Aorta (tissue), 5 donors: Measurements from ENCODE around the gene SOST. TPM values are rescaled to one million over a fixed set of nuclear protein-coding genes. Genes with fewer than 3 reads are reported as not detected.
A peak's percentile ranks its signal among the peaks of the same experiment; 100 is the strongest.

Experiments
- ATAC-seq: fragments of 200-7000 bp; cut with Tn5 transposase; one replicate; pipeline ENCODE4 v1.9.1; 2022; ENCODE audit warnings: moderate library complexity; ENCODE audit not compliant: low FRiP score
- DNase-seq, 2 donors: peaks; one replicate each; pipeline ENCODE4 v3.0.0-alpha.2; 2020
- H3K27ac ChIP-seq, 2 donors: one replicate each; pipeline ENCODE4 v1.5.1; 2013; ENCODE audit warnings: low read length in 2 of 2, mild to moderate bottlenecking in 2 of 2, moderate library complexity in 2 of 2, control low read depth in 1 of 2, inconsistent platforms in 1 of 2, low read depth in 1 of 2
- H3K27me3 ChIP-seq, 2 donors: one replicate each; pipeline ENCODE4 v1.6.1; 2013; ENCODE audit warnings: control low read depth in 1 of 2, low read length in 1 of 2, mild to moderate bottlenecking in 1 of 2, moderate library complexity in 1 of 2; ENCODE audit not compliant: insufficient read depth in 2 of 2, control insufficient read depth in 1 of 2
- H3K36me3 ChIP-seq, 2 donors: one replicate each; pipeline ENCODE4 v1.6.1; 2013; ENCODE audit warnings: control low read depth in 1 of 2, low read length in 1 of 2, mild to moderate bottlenecking in 1 of 2; ENCODE audit not compliant: insufficient read depth in 2 of 2, control insufficient read depth in 1 of 2
- H3K4me1 ChIP-seq, 2 donors: one replicate each; pipeline ENCODE4 v1.6.1; 2013; ENCODE audit warnings: low read length in 2 of 2, control low read depth in 1 of 2, mild to moderate bottlenecking in 1 of 2, moderate library complexity in 1 of 2; ENCODE audit not compliant: insufficient read depth in 2 of 2, control insufficient read depth in 1 of 2
- H3K4me3 ChIP-seq, 2 donors: one replicate each; pipeline ENCODE4 v1.5.1; 2013; ENCODE audit warnings: low read length in 2 of 2, control low read depth in 1 of 2, mild to moderate bottlenecking in 1 of 2
- H3K9me3 ChIP-seq: one replicate; pipeline ENCODE4 v1.6.1; 2013; ENCODE audit warnings: mild to moderate bottlenecking, low read length; ENCODE audit not compliant: control insufficient read depth
- WGBS, 2 donors: extraction: QIAGEN DNeasy Blood & Tissue Kit; methylation state at CpG; one replicate each; pipeline ENCODE4 v1.1.7; 2013; 5-methylcytosine and 5-hydroxymethylcytosine counted together
- intact Hi-C, 2 donors: fragments of 100-400 bp; cut with DNase I; formaldehyde crosslinking; loops; one replicate each; pipeline versions ENCODE4 v1.14.2 to v1.15.0; 2022
- polyA plus RNA-seq, 2 donors: library from polyadenylated mRNA; stranded (reverse); fragments of 200-250 nt; gene quantifications; one replicate each; pipeline ENCODE4 v1.2.3, GENCODE V29; 2013
- total RNA-seq, 2 donors: library from RNA; stranded (reverse); fragmentation: NEBNext Ultra II Directional; extraction: Animal tissue kit (Norgen Biotek cat#: 25700); gene quantifications; one replicate each; pipeline ENCODE4 v1.2.1, GENCODE V29; 2021
- donor health status: healthy with polysubstance abuse.
- donor health status: Bipolar disorder and iron deficiency.
- donor health status: DM: no; HTN: no; CAD: no.
- donor health status: DM: no; HTN: no; CAD: no.
- donor health status: DM: yes; HTN: yes; CAD: no.

The SOST gene
- total and polyA plus RNA-seq, 4 donors = 4.8 to 34.3 (median 19.9) TPM

DNA sequence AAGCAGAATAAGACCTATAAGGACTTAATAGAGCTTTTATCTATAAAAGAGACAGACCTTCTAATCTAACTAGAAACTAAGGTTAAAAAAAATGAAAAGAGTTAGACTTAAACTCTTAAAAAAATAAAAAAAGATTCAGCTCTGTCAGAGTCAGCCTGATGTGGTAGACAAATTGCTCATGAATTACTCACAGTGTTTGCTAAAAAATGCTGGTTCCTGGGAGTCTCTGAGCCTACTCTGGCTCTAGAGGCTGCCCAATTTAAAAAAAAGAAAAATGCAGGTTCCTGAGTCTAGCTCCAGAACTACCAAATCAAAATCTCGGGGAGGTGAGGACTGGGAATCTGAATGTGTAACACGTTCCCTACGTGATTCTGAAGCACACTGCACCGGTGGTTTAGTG is 18.1 kb downstream of the SOST start:
- DNase-seq = no peak
- Histone ChIP-seq H3K27ac (no peak overlapping the region), H3K4me1 (no peaks in the 10 kb centered on the region), H3K9me3 (no peaks in the 10 kb centered on the region), H3K27me3 (no peaks in the 10 kb centered on the region), H3K36me3 (no peaks in the 10 kb centered on the region), H3K4me3 (no peak overlapping the region)
- intact Hi-C loops = no loop called here
- 10 to 15% methylated on average over 4 of the region's 4 CpGs for WGBS, 2 donors
- ATAC-seq = no peak

DNA sequence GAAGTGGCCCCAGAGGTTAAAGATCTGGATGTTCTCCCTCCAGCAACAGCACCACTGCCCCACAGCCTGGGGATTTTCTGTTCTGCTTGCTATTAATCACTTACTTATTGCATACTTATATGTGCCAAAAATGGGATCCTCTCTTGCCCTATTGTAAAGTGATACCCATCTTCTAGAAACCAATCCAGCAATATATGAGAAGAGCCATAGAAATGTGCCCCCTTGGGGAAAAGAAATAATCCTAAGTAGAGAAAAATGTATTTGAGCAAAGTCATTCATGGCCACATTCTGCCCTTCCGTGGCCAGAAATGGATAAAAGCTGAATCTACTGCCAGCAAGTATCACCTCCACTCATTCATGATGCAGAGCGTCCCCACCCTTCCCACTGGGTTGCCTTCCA is 20.9 kb downstream of the SOST start:
- peaks cover 0 to 3% of the 10 kb centered on the region in 2 donors for H3K4me1 ChIP-seq
- no peak overlapping the region for H3K4me3 ChIP-seq
- ATAC-seq = no peak
- 78 to 86% methylated on average over 2 of the region's 2 CpGs for WGBS, 2 donors
- no peak for DNase-seq
- no peaks in the 10 kb centered on the region for H3K27me3 ChIP-seq
- H3K36me3 ChIP-seq = no peaks in the 10 kb centered on the region
- no peak overlapping the region for H3K27ac ChIP-seq
- H3K9me3 ChIP-seq = no peaks in the 10 kb centered on the region
- intact Hi-C loops = no loop called here

DNA sequence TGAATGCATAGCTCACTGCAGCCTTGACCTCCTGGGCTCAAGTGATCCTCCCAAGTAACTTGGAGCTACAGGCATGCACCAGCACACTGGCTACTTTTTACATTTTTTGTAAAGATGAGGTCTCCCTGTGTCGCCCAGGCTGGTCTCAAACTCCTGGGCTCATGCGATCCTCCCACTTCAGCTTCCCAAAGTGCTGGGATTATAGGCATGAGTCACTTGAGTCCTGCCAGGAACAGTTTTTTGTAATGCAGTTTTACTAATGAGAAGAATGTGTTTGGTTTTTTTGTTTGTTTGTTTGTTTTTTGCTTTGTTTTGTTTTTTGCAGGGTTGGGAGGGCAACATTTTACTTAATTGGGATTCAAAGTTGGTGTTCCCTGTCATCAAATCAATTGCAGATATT is 22.2 kb downstream of the SOST start:
- Histone ChIP-seq H3K36me3 (no peaks in the 10 kb centered on the region), H3K27me3 (no peaks in the 10 kb centered on the region), H3K9me3 (no peaks in the 10 kb centered on the region), H3K27ac (no peak overlapping the region), H3K4me1 (peaks cover 0 to 3% of the 10 kb centered on the region in 2 donors), H3K4me3 (no peak overlapping the region)
- ATAC-seq = no peak
- intact Hi-C loops = no loop called here
- 88 to 90% methylated on average over 2 of the region's 2 CpGs for WGBS, 2 donors
- no peak for DNase-seq

DNA sequence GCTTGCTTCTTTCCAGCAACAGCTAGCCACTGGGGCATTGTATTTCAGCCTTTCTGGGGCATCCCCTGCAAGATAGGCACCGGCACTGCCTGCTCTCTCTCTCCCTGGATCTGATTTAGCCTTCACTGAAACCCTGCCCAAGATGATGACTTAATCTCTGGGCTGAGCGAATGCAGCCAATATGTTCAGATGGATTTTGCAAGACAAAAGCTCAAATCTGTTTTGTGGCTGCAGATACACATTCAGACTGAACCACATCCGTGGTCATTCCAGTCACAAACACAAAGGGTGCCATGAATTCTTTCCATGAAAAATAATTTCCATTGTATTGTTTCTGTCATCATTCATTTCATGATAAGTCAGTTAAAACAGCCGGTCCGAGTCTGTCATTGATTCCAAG is 24.2 kb downstream of the SOST start:
- H3K4me3 ChIP-seq = no peak overlapping the region
- intact Hi-C loops = no loop called here
- no peaks in the 10 kb centered on the region for H3K27me3 ChIP-seq
- DNase-seq (no peak), ATAC-seq (peak; percentile 56)
- no peaks in the 10 kb centered on the region for H3K36me3 ChIP-seq
- H3K9me3 ChIP-seq = no peaks in the 10 kb centered on the region
- 4 to 6% methylated on average over 5 of the region's 5 CpGs for WGBS, 2 donors
- peaks cover 0 to 3% of the 10 kb centered on the region in 2 donors for H3K4me1 ChIP-seq
- no peak overlapping the region for H3K27ac ChIP-seq

DNA sequence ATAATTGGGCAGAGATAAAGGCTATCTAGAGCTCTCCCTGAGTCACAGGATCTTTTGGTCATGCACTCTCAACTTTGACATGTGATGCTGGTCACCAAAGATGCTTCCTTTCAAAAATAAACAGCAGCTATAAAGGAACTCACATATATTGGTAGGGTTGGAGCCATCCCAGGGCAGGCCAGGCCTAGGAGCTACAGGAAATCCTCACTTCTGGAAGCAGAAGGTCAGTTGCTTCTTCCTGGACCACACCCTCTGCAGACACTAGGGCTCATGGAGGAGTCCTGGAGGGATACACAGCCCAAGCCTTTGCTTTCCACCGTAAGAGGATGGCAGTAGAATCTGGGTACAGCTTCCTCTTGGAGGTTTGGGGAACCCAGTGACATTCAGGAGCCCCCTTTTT is 24.6 kb downstream of the SOST start:
- no peak for ATAC-seq
- 21 to 38% methylated on average over 1 of the region's 1 CpG for WGBS, 2 donors
- Histone ChIP-seq H3K36me3 (no peaks in the 10 kb centered on the region), H3K27me3 (no peaks in the 10 kb centered on the region), H3K4me1 (peaks cover 0 to 3% of the 10 kb centered on the region in 2 donors), H3K4me3 (no peak overlapping the region), H3K9me3 (no peaks in the 10 kb centered on the region), H3K27ac (no peak overlapping the region)
- intact Hi-C loops = no loop called here
- DNase-seq = no peak

DNA sequence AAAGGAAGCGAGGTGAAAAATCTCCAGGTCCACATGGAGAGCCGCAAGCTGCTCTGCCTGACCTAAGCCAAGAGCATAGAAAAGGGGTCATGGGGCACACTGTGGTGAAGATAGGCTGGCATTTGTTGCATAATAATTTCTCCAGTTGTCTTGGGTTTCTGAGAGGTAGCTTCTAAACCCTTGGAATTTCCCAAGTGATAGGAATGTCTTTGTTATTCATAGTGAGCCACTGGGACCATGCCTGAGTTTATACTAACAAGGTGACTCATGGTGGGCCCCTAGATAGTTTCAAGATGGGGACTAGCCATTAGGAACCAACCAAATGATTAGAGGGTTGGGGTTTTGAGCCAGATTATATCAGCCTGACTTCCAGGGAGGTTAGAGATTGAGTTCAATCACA is 25.6 kb downstream of the SOST start:
- ATAC-seq = no peak
- 98% methylated on average over 2 of the region's 2 CpGs for WGBS, 2 donors

DNA sequence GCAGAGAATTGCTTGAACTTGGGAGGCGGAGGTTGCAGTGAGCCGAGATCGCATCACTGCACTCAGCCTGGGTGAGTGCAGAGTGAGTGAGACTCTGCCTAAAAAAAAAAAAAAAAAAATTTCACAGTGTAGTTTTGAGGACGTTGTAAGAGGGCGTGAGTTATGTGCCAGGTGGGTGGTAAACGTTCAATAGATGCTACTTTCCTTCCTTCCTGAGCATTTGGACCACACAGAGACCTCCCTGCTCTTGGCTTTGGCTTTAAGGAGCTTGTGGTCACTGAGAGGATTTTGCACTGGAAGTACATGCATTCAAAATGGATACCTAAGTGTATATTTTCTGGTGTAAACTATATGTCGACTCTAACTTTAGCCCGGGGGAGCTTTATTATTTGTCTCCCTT is 30.5 kb downstream of the SOST start:
- DNase-seq (no peak), ATAC-seq (no peak)
- H3K36me3 ChIP-seq = no peaks in the 10 kb centered on the region
- no peaks in the 10 kb centered on the region for H3K9me3 ChIP-seq
- H3K4me1 ChIP-seq = peaks cover 0 to 3% of the 10 kb centered on the region in 2 donors
- 91% methylated on average over 8 of the region's 8 CpGs for WGBS, 2 donors
- H3K4me3 ChIP-seq = no peak overlapping the region
- intact Hi-C loops = no loop called here
- no peak overlapping the region for H3K27ac ChIP-seq
- no peaks in the 10 kb centered on the region for H3K27me3 ChIP-seq

More for the DNA sequence above, 25.6 kb downstream of the SOST start:
- intact Hi-C loops = no loop called here
- H3K27ac ChIP-seq = no peak overlapping the region
- H3K36me3 ChIP-seq = no peaks in the 10 kb centered on the region
- H3K9me3 ChIP-seq = no peaks in the 10 kb centered on the region
- H3K4me1 ChIP-seq = peaks cover 0 to 3% of the 10 kb centered on the region in 2 donors
- no peak for DNase-seq
- no peak overlapping the region for H3K4me3 ChIP-seq
- H3K27me3 ChIP-seq = no peaks in the 10 kb centered on the region

DNA sequence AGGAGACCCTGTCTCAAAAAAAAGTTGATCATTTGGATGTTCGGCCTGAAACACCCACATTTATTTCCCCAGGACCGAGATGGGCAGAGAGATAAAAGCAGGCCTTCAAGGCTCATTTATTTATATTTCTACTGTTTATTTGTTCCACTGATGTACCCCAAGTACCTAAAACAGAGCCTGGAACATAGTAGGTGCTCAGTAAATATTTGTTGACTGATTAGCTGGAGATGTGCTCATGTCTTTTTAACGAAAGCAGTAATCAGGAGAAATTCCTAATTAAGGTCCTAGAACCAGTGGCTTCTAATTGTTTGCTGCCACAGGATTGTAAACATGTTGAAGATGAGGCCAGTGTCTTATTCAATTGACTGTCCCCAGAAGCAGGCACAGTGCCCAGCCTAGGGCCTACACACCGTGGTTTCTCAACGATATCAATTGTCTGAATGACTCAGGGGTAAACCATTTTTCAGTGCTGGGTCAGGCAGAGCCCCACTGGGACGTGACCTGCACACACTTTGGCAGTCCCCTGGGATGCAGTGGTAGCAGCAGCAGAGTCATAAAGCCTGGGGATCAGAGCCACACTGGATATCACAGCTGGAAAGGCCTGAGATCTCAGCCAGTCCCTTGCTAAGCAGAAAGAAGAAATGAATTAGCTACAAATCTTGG is 34.8 kb downstream of the SOST start:
- 50 to 54% methylated on average over 6 of the region's 6 CpGs for WGBS, 2 donors
- no peak for ATAC-seq
- DNase-seq = peak; percentile 75 to 82

DNA sequence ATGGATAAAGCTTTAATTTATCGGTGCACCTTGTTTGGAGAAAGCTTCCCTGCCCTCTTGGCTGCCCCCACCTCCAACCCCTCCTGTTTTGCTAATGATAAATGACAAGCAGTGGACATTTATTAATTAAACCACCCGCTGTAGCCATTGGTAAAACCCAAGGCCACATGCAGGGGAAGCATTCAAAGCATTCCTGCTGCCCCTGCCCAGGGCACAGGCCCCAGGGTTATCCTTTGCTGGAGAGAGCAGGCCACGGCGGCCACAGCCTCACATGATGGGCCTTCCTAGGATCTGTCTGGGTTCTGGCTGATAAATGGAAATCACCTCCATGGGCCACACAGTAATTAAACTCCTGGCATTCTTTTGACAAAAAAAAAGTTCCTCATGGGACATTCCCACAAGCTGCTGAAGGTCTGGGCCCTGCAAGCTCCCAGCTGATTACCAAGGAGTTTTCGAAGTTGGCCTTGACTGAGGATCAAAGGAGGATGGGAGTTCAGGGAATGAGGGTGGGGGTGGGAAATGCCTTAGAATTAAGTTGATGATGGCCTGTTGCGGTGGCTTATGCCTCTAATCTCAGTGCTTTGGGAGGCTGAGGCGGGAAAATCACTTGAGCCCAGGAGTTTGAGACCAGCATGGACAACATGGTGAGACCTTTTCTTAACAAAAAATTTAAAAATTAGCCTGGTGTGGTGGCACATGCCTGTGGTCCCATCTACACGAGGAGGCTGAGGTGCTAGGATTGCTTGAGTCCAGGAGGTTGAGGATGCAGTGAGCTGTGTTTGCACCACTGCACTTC is 35.5 kb downstream of the SOST start:
- ATAC-seq (no peak), DNase-seq (no peak)
- H3K27ac ChIP-seq = no peak overlapping the region

More for the DNA sequence above, 34.8 kb downstream of the SOST start:
- Histone ChIP-seq H3K27ac (no peak overlapping the region), H3K4me3 (no peak overlapping the region), H3K36me3 (no peaks in the 10 kb centered on the region), H3K4me1 (peaks cover 0 to 3% of the 10 kb centered on the region in 2 donors), H3K27me3 (no peaks in the 10 kb centered on the region), H3K9me3 (no peaks in the 10 kb centered on the region)
- intact Hi-C loops = no loop called here

More for the DNA sequence above, 35.5 kb downstream of the SOST start:
- no peaks in the 10 kb centered on the region for H3K9me3 ChIP-seq
- H3K4me3 ChIP-seq = no peak overlapping the region
- no peaks in the 10 kb centered on the region for H3K27me3 ChIP-seq
- intact Hi-C loops = no loop called here
- H3K36me3 ChIP-seq = no peaks in the 10 kb centered on the region
- WGBS, 2 donors = 88 to 89% methylated on average over 8 of the region's 8 CpGs
- H3K4me1 ChIP-seq = peaks cover 0 to 3% of the 10 kb centered on the region in 2 donors
